ENCODE data around the gene RBM39. TPM values are rescaled to one million over a fixed set of nuclear protein-coding genes. Genes with fewer than 3 reads are reported as not detected.
A peak's percentile ranks its signal among the peaks of the same experiment; 100 is the strongest.

The RBM39 gene
- total and polyA plus RNA-seq, 2 of the 13 experiments (the other 11 are each of a cell fraction or from before 2014, with no cell fraction given), result 788 to 920 TPM

DNA sequence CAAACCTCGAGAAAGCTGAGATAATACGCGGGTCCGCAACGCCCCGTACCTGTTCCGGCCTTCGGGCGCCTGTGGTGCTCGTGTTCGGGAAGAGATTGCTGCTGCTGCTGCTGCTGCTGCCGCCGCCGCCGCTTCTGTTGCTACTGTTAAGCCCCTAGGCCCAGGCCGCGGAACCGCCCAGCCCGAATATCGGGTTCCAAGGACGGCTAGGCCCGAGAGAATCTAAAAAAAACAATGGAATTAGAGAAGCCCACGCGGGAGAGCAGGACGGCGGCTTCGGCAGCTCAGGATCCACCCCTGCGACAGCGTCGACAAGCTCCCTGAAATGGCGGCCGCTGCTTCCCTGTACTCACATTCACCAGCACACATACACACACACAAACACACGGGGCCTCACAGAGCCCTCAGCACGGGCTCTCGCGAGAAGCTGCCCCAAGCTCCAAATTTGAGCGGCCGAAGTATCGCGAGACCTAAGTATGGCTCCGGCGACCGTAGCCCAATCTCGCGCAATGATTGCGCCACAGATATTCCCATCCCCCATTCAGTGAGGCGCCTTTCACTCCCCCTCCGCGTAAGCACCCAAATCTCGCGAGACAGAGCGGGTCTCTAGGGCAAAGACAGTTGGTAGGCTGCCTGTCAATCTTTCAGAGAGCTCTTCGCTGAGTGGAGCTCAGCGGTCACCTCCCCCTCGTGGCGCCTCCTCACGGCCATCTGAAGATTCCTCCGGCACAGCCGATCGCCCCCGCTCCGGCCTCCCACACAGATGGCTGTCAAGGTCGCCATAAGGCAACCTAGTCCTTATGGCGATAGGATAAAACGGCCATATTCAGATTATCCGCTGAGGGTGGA is at the start of gene RBM39 (continued):
- TF ChIP-seq PPARG (CRISPR knock-in tag; conservative IDR thresholded peaks at IDR 0.05), result peak; percentile 72
- peak; percentile 99 for TF ChIP-seq KDM2A (CRISPR knock-in tag; IDR thresholded peaks at IDR 0.05; ENCODE audit: borderline replicate concordance, low read depth)
- peak; percentile 85 for TF ChIP-seq ZNF768 (CRISPR knock-in tag; IDR thresholded peaks at IDR 0.05)
- TF ChIP-seq FIP1L1 (IDR thresholded peaks at IDR 0.05; ENCODE audit: borderline replicate concordance, insufficient read depth, low read depth, low read length), result peak; percentile 83; the same call in 1 of the 2 replicates
- TF ChIP-seq, protein P1, sequence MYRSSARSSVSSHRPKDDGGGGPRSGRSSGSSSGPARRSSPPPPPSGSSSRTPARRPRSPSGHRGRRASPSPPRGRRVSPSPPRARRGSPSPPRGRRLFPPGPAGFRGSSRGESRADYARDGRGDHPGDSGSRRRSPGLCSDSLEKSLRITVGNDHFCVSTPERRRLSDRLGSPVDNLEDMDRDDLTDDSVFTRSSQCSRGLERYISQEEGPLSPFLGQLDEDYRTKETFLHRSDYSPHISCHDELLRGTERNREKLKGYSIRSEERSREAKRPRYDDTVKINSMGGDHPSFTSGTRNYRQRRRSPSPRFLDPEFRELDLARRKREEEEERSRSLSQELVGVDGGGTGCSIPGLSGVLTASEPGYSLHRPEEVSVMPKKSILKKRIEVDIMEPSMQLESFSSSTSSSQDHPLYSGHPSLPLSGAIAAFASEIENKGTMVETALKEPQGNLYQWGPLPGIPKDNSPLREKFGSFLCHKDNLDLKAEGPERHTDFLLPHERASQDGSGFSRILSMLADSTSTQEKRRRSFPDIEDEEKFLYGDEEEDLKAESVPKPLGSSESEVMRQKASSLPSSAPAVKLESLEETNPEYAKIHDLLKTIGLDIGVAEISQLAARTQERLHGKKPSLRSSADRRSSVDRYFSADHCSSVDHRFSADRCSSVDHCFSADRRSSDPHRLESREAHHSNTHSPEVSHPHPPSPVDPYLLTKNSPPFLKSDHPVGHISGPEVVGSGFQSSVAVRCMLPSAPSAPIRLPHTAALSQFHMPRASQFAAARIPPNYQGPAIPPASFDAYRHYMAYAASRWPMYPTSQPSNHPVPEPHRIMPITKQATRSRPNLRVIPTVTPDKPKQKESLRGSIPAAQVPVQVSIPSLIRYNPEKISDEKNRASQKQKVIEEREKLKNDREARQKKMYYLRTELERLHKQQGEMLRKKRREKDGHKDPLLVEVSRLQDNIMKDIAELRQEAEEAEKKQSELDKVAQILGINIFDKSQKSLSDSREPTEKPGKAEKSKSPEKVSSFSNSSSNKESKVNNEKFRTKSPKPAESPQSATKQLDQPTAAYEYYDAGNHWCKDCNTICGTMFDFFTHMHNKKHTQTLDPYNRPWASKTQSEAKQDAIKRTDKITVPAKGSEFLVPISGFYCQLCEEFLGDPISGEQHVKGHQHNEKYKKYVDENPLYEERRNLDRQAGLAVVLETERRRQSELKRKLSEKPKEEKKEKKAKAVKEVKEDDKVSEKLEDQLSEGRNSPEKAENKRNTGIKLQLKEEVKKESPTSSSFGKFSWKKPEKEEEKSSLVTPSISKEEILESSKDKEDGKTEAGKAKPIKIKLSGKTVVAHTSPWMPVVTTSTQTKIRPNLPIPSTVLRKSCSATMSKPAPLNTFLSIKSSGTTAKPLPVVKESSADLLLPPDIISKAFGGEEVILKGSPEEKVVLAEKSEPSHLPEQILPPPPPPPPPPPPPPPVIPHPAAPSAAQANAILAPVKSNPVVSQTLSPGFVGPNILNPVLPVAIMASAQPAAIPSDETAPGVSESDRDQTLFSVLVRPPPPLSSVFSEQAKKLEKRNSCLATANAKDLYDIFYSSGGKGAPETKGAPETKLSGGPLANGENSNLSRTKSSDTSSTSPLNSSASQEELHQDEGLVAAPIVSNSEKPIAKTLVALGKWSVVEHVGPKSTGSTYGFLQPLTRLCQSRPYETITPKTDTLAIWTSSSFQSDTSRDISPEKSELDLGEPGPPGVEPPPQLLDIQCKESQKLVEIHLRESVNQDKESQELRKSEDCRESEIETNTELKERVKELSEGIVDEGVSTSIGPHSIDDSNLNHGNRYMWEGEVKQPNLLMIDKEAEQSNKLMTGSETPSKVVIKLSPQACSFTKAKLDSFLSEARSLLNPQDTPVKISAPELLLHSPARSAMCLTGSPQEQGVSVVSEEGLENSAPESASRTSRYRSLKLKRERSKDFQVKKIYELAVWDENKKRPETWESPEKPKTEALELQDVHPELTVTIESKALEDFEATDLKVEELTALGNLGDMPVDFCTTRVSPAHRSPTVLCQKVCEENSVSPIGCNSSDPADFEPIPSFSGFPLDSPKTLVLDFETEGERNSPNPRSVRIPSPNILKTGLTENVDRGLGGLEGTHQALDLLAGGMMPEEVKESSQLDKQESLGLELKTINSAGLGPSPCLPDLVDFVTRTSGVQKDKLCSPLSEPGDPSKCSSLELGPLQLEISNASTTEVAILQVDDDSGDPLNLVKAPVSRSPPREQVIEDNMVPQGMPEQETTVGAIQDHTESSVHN (CRISPR knock-in tag; IDR thresholded peaks at IDR 0.05), result peak; percentile 64; the same call in 1 of the 2 replicates
- TF ChIP-seq SAP130 (CRISPR knock-in tag; IDR thresholded peaks at IDR 0.05; ENCODE audit: low read depth), result peak; percentile 98
- peak; percentile 93 for TF ChIP-seq ARNTL (CRISPR knock-in tag; IDR thresholded peaks at IDR 0.05)
- peak; percentile 77 for TF ChIP-seq PRDM10 (CRISPR knock-in tag; IDR thresholded peaks at IDR 0.05; ENCODE audit: low read depth)
- TF ChIP-seq RAD21 (CRISPR knock-in tag; IDR thresholded peaks at IDR 0.05), result peak; percentile 66
- no peak; a peak in 2 of 4 replicates for TF ChIP-seq NR2F1 (CRISPR knock-in tag; IDR thresholded peaks at IDR 0.05)
- peak; percentile 100 for TF ChIP-seq ZNF350 (CRISPR knock-in tag; IDR thresholded peaks at IDR 0.05; ENCODE audit: borderline replicate concordance, low read depth)
- TF ChIP-seq ZNF207 (IDR thresholded peaks at IDR 0.05; ENCODE audit: borderline replicate concordance), result peak; percentile 25; the same call in 1 of the 2 replicates
- TF ChIP-seq MAF1 (CRISPR knock-in tag; IDR thresholded peaks at IDR 0.05; ENCODE audit: borderline replicate concordance), result peak; percentile 92; the same call in 1 of the 2 replicates
- TF ChIP-seq, protein P2, sequence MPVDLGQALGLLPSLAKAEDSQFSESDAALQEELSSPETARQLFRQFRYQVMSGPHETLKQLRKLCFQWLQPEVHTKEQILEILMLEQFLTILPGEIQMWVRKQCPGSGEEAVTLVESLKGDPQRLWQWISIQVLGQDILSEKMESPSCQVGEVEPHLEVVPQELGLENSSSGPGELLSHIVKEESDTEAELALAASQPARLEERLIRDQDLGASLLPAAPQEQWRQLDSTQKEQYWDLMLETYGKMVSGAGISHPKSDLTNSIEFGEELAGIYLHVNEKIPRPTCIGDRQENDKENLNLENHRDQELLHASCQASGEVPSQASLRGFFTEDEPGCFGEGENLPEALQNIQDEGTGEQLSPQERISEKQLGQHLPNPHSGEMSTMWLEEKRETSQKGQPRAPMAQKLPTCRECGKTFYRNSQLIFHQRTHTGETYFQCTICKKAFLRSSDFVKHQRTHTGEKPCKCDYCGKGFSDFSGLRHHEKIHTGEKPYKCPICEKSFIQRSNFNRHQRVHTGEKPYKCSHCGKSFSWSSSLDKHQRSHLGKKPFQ (CRISPR knock-in tag; IDR thresholded peaks at IDR 0.05; ENCODE audit: insufficient replicate concordance), result peak; percentile 95
